Measurements from ENCODE around the gene SLC9A9. TPM values are rescaled to one million over a fixed set of nuclear protein-coding genes. Genes with fewer than 3 reads are reported as not detected.

The SLC9A9 gene
- total RNA-seq, 2 donors from 2014 or later: 1.3 to 3.7 TPM

- no peak overlapping the region for H3K27ac Mint-ChIP-seq
- no peak overlapping the region for H3K9ac ChIP-seq (ENCODE audit: extremely low read depth, low read length, poor library complexity, severe bottlenecking)
- H3K4me3 Mint-ChIP-seq: no peak overlapping the region
- H3K27ac ChIP-seq (ENCODE audit: low read depth, low read length): no peak overlapping the region
- no peaks in the 10 kb centered on the region for H3K36me3 ChIP-seq (ENCODE audit: control insufficient read depth, insufficient read depth, low read length)
- no peak for DNase-seq
- TF ChIP-seq CTCF (conservative IDR thresholded peaks at IDR 0.05): no peak
- no peaks in the 10 kb centered on the region for H3K9me3 ChIP-seq (ENCODE audit: control insufficient read depth, low read length)
- H3K4me1 Mint-ChIP-seq: no peaks in the 10 kb centered on the region
- no peaks in the 10 kb centered on the region for H3K9me3 Mint-ChIP-seq
- 93 to 100% methylated on average over 1 of the region's 1 CpG for WGBS, 2 experiments (ENCODE audit: insufficient coverage in 1 of 2, insufficient read length in 1 of 2)
- H3K36me3 Mint-ChIP-seq (ENCODE audit: low read depth): no peaks in the 10 kb centered on the region
- H3K4me3 ChIP-seq (ENCODE audit: low read length): no peak overlapping the region
- peaks cover 7% of the 10 kb centered on the region for H3K27me3 Mint-ChIP-seq (ENCODE audit: insufficient read depth)
- no peaks in the 10 kb centered on the region for H3K27me3 ChIP-seq (ENCODE audit: control insufficient read depth, insufficient read depth, low read length, poor library complexity, severe bottlenecking)
- no peaks in the 10 kb centered on the region for H3K4me1 ChIP-seq (ENCODE audit: control insufficient read depth, insufficient read depth, low read length)
Observed at GRCh38 chr3:143439817-143440216, 408.5 kb downstream of the SLC9A9 start.

DNA sequence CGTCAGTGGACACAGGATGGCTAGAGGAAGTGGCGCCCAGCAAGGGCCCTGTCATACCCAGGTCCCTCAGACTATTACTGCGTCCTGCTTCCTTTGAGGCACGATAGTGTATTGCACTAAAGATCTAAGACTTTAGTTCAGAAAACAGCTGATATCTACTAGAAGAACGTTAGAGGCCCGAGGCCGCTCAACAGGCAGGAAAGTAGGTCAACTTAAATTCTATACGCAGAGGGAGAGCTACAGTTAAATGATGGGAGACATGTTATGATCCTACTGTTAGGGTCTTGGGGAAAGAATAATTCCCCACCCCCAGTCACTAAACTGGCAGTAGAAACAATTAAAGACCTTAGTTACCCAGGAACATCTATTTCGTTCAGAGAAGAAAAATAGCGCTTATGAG lies 410.9 kb downstream of the SLC9A9 start:
- Histone ChIP-seq H3K9ac (ENCODE audit: extremely low read depth, low read length, poor library complexity, severe bottlenecking) (no peak overlapping the region), H3K27ac (ENCODE audit: low read depth, low read length) (no peak overlapping the region), H3K4me3 (ENCODE audit: low read length) (no peak overlapping the region), H3K27me3 (ENCODE audit: control insufficient read depth, insufficient read depth, low read length, poor library complexity, severe bottlenecking) (no peaks in the 10 kb centered on the region), H3K9me3 (ENCODE audit: control insufficient read depth, low read length) (no peaks in the 10 kb centered on the region), H3K4me1 (ENCODE audit: control insufficient read depth, insufficient read depth, low read length) (no peaks in the 10 kb centered on the region), H3K36me3 (ENCODE audit: control insufficient read depth, insufficient read depth, low read length) (no peaks in the 10 kb centered on the region)
- no peak for DNase-seq
- Mint-ChIP-seq H3K36me3 (ENCODE audit: low read depth) (no peaks in the 10 kb centered on the region), H3K4me3 (no peak overlapping the region), H3K27ac (no peak overlapping the region), H3K9me3 (no peaks in the 10 kb centered on the region), H3K27me3 (ENCODE audit: insufficient read depth) (peaks cover 7% of the 10 kb centered on the region), H3K4me1 (peaks cover 5% of the 10 kb centered on the region)
- TF ChIP-seq CTCF (conservative IDR thresholded peaks at IDR 0.05): no peak
- 92 to 98% methylated on average over 6 to 10 of the region's 10 CpGs for WGBS, 2 experiments (ENCODE audit: insufficient coverage in 1 of 2, insufficient read length in 1 of 2)

DNA sequence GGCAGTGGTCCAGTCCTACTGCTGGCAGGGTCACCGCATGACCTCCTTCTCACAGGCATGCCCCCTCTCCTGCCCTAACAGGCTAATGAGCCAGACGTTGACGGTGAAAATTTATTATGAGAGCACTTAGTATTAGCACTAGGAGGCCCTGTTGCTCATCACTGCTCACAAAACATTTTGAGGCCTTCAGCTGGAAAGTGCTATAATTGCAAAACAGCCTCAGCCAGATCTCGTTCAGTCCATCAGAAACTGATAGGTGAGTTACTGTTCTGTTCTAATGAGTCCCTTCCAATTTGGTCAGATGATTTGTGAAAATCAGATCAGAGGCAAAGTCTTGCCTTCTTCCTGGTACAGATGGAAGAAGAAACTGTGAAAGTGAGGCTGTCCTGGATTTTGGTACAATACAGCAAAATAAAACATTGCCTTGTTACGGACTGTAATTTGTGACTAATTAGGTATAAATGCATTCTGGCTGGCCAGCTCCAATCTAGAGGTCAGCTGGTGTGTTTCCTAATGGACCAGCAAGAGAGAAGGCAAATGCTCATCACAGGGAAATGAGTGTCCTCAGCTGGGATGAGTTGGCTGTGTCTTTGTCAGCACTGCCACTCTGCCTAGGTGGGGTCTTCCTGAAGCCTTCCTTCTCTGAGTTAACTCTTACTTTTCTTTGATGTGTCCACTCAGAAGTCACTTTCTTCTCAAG lies 411.9 kb downstream of the SLC9A9 start:
- no peaks in the 10 kb centered on the region for H3K27me3 ChIP-seq (ENCODE audit: control insufficient read depth, insufficient read depth, low read length, poor library complexity, severe bottlenecking)
- Mint-ChIP-seq H3K9me3 (no peaks in the 10 kb centered on the region), H3K4me3 (no peak overlapping the region), H3K4me1 (peaks cover 11% of the 10 kb centered on the region), H3K36me3 (ENCODE audit: low read depth) (no peaks in the 10 kb centered on the region), H3K27me3 (ENCODE audit: insufficient read depth) (peaks cover 7% of the 10 kb centered on the region), H3K27ac (no peak overlapping the region)
- no peak overlapping the region for H3K9ac ChIP-seq (ENCODE audit: extremely low read depth, low read length, poor library complexity, severe bottlenecking)
- 84 to 94% methylated on average over 5 of the region's 5 CpGs for WGBS, 2 experiments (ENCODE audit: insufficient coverage in 1 of 2, insufficient read length in 1 of 2)
- H3K27ac ChIP-seq (ENCODE audit: low read depth, low read length): no peak overlapping the region
- no peak for DNase-seq
- TF ChIP-seq CTCF (conservative IDR thresholded peaks at IDR 0.05): no peak
- no peak overlapping the region for H3K4me3 ChIP-seq (ENCODE audit: low read length)
- H3K9me3 ChIP-seq (ENCODE audit: control insufficient read depth, low read length): no peaks in the 10 kb centered on the region
- no peaks in the 10 kb centered on the region for H3K36me3 ChIP-seq (ENCODE audit: control insufficient read depth, insufficient read depth, low read length)
- H3K4me1 ChIP-seq (ENCODE audit: control insufficient read depth, insufficient read depth, low read length): no peaks in the 10 kb centered on the region
